Ectodermal cell (in vitro differentiated cells): ENCODE measurements around the gene TGM2.

ENCODE experiments used
- H3K27ac ChIP-seq: 2 replicates; pipeline ENCODE4 v1.7.0; 2013; ENCODE audit warnings: mild to moderate bottlenecking, low read depth, low read length; ENCODE audit not compliant: insufficient read depth, poor library complexity, severe bottlenecking
- H3K27me3 ChIP-seq: 2 replicates; pipeline ENCODE4 v1.7.0; 2013; ENCODE audit warnings: mild to moderate bottlenecking, low read length; ENCODE audit not compliant: insufficient read depth, control insufficient read depth, poor library complexity, severe bottlenecking
- H3K36me3 ChIP-seq: one replicate; pipeline ENCODE4 v1.7.0; 2013; ENCODE audit warnings: low read length; ENCODE audit not compliant: control insufficient read depth, insufficient read depth
- H3K4me1 ChIP-seq: one replicate; pipeline ENCODE4 v1.7.0; 2013; ENCODE audit warnings: low read length; ENCODE audit not compliant: control insufficient read depth, insufficient read depth
- H3K4me3 ChIP-seq: 2 replicates; pipeline ENCODE4 v1.7.0; 2013; ENCODE audit warnings: low read depth, low read length, control low read depth; ENCODE audit not compliant: insufficient read depth
- H3K9me3 ChIP-seq: 2 replicates; pipeline ENCODE4 v1.7.0; 2013; ENCODE audit warnings: mild to moderate bottlenecking, low read length, moderate library complexity; ENCODE audit not compliant: control insufficient read depth
- WGBS, 2 experiments: methylation state at CpG; one replicate each; pipeline ENCODE4 v1.1.7; 2013; ENCODE audit warnings: missing lambda C conversion rate in 2 of 2; 5-methylcytosine and 5-hydroxymethylcytosine counted together

TGM2 gene

DNA sequence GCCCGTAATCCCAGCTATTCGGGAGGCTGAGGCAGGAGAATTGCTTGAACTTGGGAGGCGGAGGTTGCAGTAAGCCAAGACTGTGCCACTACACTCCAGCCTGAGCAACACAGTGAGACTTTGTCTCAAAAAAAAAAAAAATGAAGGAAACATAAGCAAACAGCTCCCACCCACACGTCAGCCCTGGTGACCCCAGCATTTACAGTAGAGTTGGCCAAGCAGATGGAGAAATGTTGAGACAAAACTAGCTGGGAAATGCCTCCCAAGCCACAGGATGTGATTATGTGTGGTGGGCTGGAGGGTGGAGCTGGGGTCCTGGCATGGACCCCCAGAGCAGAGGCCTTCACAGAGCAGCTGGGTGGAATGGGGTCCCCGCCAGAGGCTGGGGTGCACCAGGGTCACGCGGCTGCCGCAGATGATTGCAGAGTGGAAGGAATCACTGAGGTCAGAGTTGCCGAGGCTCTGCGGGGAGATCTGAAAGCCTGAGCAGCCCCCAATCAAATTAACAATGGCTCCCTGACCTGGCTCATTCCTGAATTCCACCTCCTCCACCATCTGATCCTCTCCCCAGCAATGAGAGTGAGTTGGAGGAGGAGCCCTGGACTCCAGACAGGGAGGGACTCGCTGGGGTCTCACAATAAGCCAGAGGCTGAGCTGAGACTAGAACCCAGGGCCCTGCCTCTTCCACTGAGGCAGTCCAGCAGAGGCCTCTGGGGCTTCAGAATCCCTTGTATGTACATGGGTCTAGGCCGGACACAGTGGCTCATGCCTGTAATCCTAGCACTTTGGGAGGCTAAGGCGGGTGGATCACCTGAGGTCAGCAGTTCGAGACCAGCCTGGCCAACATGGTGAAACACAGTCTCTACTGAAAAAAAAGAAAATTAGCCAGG, 34.7 kb upstream of the TGM2 start:
- Histone ChIP-seq H3K4me1 (no peaks in the 10 kb centered on the region), H3K27ac (no peak overlapping the region), H3K36me3 (no peaks in the 10 kb centered on the region), H3K9me3 (no peaks in the 10 kb centered on the region), H3K27me3 (no peaks in the 10 kb centered on the region), H3K4me3 (no peak overlapping the region)
- WGBS, 2 experiments: 92 to 93% methylated on average over 14 of the region's 14 CpGs

DNA sequence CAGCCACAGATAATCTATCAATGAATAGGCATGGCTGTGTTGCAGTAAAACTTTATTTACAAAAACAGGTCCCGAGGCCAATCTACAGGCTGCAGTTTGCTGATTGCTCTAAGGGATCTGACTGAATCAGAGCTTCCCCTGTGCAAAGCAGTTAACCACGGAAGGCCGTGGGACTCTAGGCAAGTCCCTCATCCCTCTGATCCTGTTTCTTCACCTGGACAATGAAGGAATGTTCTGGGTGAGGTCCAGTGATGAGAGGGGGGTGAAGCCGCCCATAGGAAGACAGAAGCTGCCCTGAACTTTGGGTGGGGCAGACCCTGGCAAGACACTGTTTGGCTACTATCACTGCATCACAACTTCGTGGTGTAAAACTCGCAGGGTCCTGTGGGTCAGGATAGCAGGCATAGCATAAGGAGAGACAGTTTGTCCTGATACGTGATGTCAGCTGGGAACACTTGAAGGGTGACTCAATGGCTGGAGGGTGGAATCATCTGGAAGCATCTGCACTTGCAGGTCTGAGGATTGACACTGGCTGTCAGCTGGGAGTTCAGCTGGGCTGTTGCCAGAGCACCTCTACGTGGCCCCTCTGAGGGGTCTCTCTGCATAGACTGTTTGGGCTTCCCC, 33.3 kb upstream of the TGM2 start:
- 85 to 86% methylated on average over 8 of the region's 8 CpGs for WGBS, 2 experiments
- no peaks in the 10 kb centered on the region for H3K27me3 ChIP-seq
- H3K36me3 ChIP-seq: no peaks in the 10 kb centered on the region
- H3K9me3 ChIP-seq: no peaks in the 10 kb centered on the region
- H3K27ac ChIP-seq: no peak overlapping the region
- no peaks in the 10 kb centered on the region for H3K4me1 ChIP-seq
- H3K4me3 ChIP-seq: no peak overlapping the region

- H3K27ac ChIP-seq: no peak overlapping the region
- no peaks in the 10 kb centered on the region for H3K9me3 ChIP-seq
- no peaks in the 10 kb centered on the region for H3K27me3 ChIP-seq
- no peaks in the 10 kb centered on the region for H3K36me3 ChIP-seq
- no peaks in the 10 kb centered on the region for H3K4me1 ChIP-seq
- 67 to 91% methylated on average over 1 of the region's 1 CpG for WGBS, 2 experiments
- no peak overlapping the region for H3K4me3 ChIP-seq
These were observed 32.5 kb upstream of the TGM2 start for GRCh38 chr20:38197619-38198018.

DNA sequence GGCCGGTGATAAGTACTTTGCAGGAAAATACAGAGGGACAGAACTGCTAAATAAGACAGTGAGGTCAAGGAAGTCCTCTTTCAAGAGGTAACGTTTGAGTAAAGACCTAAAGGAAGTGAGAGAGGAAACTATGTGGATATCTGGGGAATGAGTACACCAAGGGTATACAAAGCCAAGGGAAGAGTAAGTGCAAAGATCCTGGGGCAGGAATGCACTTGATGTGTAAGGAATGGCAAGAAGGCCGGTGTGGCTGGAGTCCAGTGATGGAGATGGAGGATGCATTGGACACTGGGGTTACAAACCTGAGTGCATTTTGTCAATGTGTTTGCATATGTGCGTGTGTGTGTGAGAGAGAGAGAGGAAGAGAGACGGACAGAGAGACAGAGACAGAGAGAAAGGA, 32.1 kb upstream of the TGM2 start:
- Histone ChIP-seq H3K27ac (no peak overlapping the region), H3K4me1 (no peaks in the 10 kb centered on the region), H3K27me3 (no peaks in the 10 kb centered on the region), H3K4me3 (no peak overlapping the region), H3K36me3 (no peaks in the 10 kb centered on the region), H3K9me3 (no peaks in the 10 kb centered on the region)
- WGBS, 2 experiments: 86 to 88% methylated on average over 5 of the region's 5 CpGs

DNA sequence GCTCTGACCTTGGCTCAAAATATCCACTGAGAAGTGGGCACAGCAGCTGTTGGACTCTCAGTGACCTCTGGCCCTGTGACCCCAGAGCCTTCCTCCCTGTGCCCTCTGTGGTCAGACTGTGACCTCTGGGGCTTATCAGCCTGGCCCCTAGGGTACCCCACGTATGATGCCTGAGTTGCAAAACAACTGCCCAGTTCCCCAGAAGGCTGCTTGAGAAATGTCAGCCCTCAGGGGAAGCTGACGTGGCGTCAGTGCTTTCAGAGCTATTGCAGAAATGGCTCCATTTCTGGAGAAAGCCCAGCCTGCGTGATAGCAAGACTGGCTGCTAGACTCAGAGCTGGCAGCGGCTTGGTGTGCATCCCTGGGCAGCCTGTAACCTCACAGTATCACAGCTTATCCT, 31.5 kb upstream of the TGM2 start:
- H3K27ac ChIP-seq: no peak overlapping the region
- no peaks in the 10 kb centered on the region for H3K9me3 ChIP-seq
- no peak overlapping the region for H3K4me3 ChIP-seq
- no peaks in the 10 kb centered on the region for H3K27me3 ChIP-seq
- no peaks in the 10 kb centered on the region for H3K36me3 ChIP-seq
- H3K4me1 ChIP-seq: no peaks in the 10 kb centered on the region
- WGBS, 2 experiments: 85 to 89% methylated on average over 5 of the region's 5 CpGs

- 92% methylated on average over 4 of the region's 4 CpGs for WGBS, 2 experiments
- no peak overlapping the region for H3K27ac ChIP-seq
- no peaks in the 10 kb centered on the region for H3K4me1 ChIP-seq
- H3K36me3 ChIP-seq: no peaks in the 10 kb centered on the region
- H3K9me3 ChIP-seq: no peaks in the 10 kb centered on the region
- no peaks in the 10 kb centered on the region for H3K27me3 ChIP-seq
- no peak overlapping the region for H3K4me3 ChIP-seq
These were observed 31.0 kb upstream of the TGM2 start for GRCh38 chr20:38196076-38196475.

DNA sequence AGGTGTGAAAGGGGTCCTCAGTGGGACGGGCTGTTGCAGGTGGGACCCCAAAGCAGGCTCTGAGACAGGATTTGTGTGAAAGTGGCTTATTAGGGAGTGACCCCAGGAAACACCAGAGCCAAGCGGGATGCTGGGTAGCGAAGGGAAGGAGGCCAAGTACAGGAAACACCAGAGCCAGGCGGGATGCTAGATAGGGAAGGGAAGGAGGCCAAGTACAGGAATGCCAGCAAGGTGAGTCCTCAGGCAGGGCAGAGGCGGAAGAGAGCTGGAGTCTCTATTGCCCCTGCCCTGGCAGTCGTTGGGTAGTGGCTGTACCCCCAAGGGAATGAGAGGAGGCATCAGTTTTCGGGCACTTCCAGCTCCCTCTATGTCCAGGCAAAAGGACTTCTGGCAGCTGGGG, 30.5 kb upstream of the TGM2 start:
- Histone ChIP-seq H3K4me3 (no peak overlapping the region), H3K27ac (no peak overlapping the region), H3K36me3 (no peaks in the 10 kb centered on the region), H3K27me3 (no peaks in the 10 kb centered on the region), H3K9me3 (no peaks in the 10 kb centered on the region), H3K4me1 (no peaks in the 10 kb centered on the region)
- 91% methylated on average over 7 of the region's 7 CpGs for WGBS, 2 experiments

- Histone ChIP-seq H3K4me1 (no peaks in the 10 kb centered on the region), H3K27me3 (no peaks in the 10 kb centered on the region), H3K27ac (no peak overlapping the region), H3K9me3 (no peaks in the 10 kb centered on the region), H3K4me3 (no peak overlapping the region), H3K36me3 (no peaks in the 10 kb centered on the region)
- 91 to 94% methylated on average over 5 of the region's 5 CpGs for WGBS, 2 experiments
These were observed 30.0 kb upstream of the TGM2 start for GRCh38 chr20:38194971-38195504.

- Histone ChIP-seq H3K27ac (no peak overlapping the region), H3K4me3 (no peak overlapping the region), H3K27me3 (no peaks in the 10 kb centered on the region), H3K4me1 (no peaks in the 10 kb centered on the region), H3K36me3 (no peaks in the 10 kb centered on the region), H3K9me3 (no peaks in the 10 kb centered on the region)
- WGBS, 2 experiments: 94% methylated on average over 4 of the region's 4 CpGs
These were observed 28.6 kb upstream of the TGM2 start for GRCh38 chr20:38193586-38194105.

- no peaks in the 10 kb centered on the region for H3K36me3 ChIP-seq
- no peaks in the 10 kb centered on the region for H3K9me3 ChIP-seq
- 92 to 94% methylated on average over 9 of the region's 9 CpGs for WGBS, 2 experiments
- no peaks in the 10 kb centered on the region for H3K4me1 ChIP-seq
- H3K4me3 ChIP-seq: no peak overlapping the region
- H3K27ac ChIP-seq: no peak overlapping the region
- H3K27me3 ChIP-seq: no peaks in the 10 kb centered on the region
These were observed 27.3 kb upstream of the TGM2 start for GRCh38 chr20:38192323-38192885.
